GM12891 (cell line): Measurements from ENCODE around the gene ELOA.

Experiments
- POLR2A ChIP-seq: IDR thresholded peaks from 2 replicates; pipeline ENCODE4 v1.6.1; 2011; ENCODE audit warnings: low read depth, low read length, control low read depth
- POLR2AphosphoS5 ChIP-seq: IDR thresholded peaks from 2 replicates; pipeline ENCODE4 v1.6.1; 2011; ENCODE audit warnings: low read depth, low read length, control low read depth

GRCh38 chr1:23698466-23698865, 44.8 kb upstream of the ELOA start:
- TF ChIP-seq POLR2A (no peak; the same call in none of the 2 replicates), POLR2AphosphoS5 (peak; percentile 46)
